H1 (cell line): ENCODE measurements around the gene PITX1. TPM values are rescaled to one million over a fixed set of nuclear protein-coding genes. Genes with fewer than 3 reads are reported as not detected.

Experiments
- CHD7 ChIP-seq: fragments of 300-600 bp; sonication (generic); IDR thresholded peaks from 2 replicates; pipeline ENCODE4 v1.7.1; 2012; ENCODE audit warnings: low read length, moderate library complexity, mild to moderate bottlenecking, inconsistent platforms; ENCODE audit not compliant: insufficient replicate concordance
- polyA plus RNA-seq, 7 experiments: library from polyadenylated mRNA; depleted of rRNA in 3 of 7; stranded (reverse) in 5 of 7; unstranded in 2 of 7; fragments of >200 nt in 5 of 7; fragments of 200-250 nt in 2 of 7; gene quantifications; 1 replicate in 5 of 7; 2 replicates in 1 of 7; 4 replicates in 1 of 7; pipeline versions ENCODE4 v1.2.1 to v1.2.3, GENCODE V29; 2011 to 2013; ENCODE audit warnings: missing spikeins in 2 of 7, mixed read lengths in 2 of 7
- total RNA-seq: library from RNA; stranded (reverse); fragmentation: NEBNext Ultra II Directional; extraction: Animal tissue kit (Norgen Biotek cat#: 25700); gene quantifications from 2 replicates; pipeline ENCODE4 v1.2.1, GENCODE V29; 2021

PITX1 gene
- total and polyA plus RNA-seq, 2 of the 8 experiments (the other 6 are each of a cell fraction or from before 2014, with no cell fraction given) = 0.03 TPM; not detected in 1

DNA sequence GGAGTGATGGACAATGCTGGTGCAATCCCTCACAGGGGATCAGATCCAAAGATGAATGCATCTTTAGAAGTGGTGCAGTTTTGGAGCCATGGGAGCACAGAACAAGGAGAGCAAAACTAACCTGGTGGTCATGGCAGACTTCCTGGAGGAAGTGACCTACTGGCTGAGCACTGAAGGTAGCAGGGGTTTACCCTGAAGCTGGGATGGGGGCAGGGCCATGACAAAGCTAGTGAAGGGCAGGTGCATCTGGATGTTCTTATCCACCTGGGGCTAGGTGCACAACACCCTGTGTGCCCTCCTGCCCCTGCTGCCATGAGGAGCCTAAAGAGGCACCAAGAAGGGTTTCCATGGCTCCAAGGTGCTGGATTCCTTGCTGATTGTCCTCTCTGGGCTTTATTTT is 11.5 kb upstream of the PITX1 start (continued):
- no peak for TF ChIP-seq CHD7
